PC-9 (cell line): ENCODE results near the gene ERG.

ENCODE experiments used
- CTCF ChIP-seq: fragments of 200-600 bp; sonication (generic); conservative IDR thresholded peaks from 2 replicates; pipeline ENCODE4 v1.6.1; 2017; ENCODE audit warnings: mixed run types, antibody characterized with exemption, mild to moderate bottlenecking, moderate library complexity
- EZH2 ChIP-seq: fragments of 200-600 bp; sonication (generic); IDR thresholded peaks from 2 replicates; pipeline ENCODE4 v1.8.0; 2017; ENCODE audit warnings: antibody characterized with exemption, low read depth

DNA sequence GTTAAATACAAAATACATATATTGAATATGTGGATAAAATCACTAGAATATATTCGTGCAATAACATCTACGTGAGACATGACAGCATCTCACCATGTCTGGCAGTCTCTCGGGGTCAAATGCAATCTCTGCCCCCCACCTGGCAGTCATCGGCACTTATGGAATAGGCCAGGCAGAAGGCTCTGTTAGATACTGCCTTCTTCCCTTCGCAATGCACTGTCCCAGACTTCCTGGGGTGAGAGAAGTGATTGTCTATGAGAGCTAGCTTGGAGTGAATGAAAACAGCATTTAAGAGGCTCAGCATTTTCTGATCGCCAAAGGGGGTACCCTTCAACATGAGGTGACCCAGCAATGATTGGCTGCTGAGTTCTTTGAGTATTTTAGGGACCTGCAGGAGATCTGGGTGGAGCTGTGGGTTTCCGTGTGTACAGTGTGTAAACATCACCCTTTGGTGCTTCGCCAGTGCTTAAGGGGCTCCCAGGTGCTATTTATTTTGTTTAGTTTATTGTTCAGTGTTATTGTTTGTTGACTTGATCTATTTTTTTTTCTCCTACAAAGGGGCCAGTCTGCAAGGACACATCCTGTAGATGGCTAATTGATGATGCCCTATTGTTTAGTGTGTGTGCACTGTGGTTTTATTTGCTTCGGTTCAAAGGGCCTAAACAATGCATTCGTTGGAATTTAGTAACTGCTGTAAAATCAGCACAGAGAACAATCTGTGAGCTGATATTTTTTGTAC is 10.2 kb downstream of the ERG start:
- no peak for TF ChIP-seq CTCF
- TF ChIP-seq EZH2 = no peak
